Activated T-cell treated with anti-CD3 and anti-CD28 coated beads, Interleukin-2, amount 50 U/mL, for 1 hour (primary cell): ENCODE measurements around the gene PMEL.
"Not testable (repeated sequence)": the region's sequence is repeated elsewhere in the genome, so short reads cannot be mapped to it uniquely, and the experiment has no call there.

Experiments used
- DNase-seq: peaks from one replicate; pipeline ENCODE4 v3.0.0-alpha.2; 2020

The PMEL gene

DNA sequence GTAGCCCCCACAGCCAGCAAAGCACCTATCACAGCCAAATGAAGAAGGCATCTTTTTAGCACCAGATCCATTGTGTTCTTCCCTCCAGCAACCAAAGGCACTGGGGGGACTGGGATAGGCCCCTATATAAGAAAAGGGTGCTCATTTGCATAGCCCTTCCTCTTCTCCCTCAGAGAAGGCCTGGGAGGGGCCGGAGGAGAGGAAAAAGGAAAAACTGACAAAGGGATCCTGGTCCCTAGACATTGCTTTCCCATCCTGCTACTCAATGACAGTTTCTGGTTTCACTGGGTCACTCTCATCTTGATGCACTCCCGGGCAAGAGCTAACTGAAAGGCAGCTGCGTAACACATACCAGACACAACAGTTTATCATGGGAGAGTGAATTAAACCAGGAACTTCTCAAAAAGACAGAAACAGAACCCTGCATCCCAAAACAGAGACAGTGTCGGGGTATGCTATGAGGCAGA is at the start of gene PMEL:
TSS of gene PMEL (minus strand) at position 102 of the 467 bp plus-strand sequence. CDS start at position 71, 31 bp downstream.
- no peak for DNase-seq

DNA sequence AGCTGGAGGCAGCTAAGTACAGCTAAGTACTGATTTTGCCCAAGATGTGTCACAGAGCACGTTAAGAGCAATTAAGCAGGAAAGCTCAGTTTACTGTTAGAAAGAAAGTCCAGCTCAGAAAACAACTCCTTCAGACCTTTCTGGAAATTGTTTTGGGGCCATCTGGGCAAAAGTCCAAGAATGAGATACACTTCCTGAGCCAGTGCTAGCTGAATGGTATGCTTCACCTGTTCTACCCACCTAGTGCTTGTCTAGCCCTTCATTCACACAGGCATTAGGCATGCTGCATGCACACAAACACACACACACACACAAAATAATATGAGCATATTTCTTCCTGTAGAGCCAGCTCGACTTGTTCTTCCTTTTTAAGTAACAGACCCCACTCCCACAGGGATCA is 48.4 kb upstream of the PMEL start:
- no peak for DNase-seq

DNA sequence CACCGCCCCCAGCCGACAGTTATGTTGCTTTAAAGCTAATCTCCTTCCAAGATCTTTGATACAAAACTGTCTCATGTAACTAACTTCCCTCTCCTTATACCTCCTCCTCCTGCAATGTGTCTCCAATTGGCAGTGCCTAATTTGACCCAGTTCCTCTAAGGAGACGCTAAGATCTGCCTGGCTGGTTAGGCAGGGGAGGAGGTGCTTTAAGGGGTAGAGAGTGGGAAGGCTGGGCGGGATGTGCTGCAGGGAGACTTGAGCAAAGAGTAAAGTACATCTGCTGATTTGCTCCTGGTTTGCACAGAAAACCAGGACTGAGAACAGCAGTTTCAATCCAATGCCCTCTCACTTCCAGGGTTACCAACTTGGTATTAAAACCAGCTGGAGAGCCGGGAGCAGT is 47.6 kb upstream of the PMEL start:
- no peak for DNase-seq

DNA sequence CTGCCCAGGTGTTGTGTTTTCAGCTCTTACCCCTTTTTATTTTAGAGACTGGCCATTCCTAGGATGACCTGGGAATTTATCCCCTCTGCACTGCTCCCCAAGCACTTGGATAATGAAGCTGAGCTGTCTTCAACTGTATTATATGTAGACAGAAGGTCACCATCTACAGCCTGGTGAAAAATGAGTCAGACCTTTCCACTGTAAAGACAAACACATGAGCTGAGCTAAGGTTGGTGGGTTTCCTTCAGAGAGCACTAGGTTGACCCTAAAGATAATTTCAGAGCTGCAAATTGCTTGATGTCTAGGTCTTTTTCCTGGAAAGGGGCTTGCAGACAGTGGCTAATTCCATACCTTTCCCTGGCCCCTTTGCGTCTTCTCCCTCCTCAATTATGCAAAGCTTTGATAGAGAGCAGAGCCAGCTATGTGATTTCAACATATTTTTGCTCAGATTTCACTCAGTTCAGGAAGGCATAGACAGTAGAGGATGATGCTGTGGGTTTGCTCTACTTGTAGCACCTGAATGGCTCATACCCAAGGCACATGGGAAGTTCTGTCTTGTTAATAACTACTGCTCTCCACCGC is 45.8 kb upstream of the PMEL start:
- no peak for DNase-seq

DNA sequence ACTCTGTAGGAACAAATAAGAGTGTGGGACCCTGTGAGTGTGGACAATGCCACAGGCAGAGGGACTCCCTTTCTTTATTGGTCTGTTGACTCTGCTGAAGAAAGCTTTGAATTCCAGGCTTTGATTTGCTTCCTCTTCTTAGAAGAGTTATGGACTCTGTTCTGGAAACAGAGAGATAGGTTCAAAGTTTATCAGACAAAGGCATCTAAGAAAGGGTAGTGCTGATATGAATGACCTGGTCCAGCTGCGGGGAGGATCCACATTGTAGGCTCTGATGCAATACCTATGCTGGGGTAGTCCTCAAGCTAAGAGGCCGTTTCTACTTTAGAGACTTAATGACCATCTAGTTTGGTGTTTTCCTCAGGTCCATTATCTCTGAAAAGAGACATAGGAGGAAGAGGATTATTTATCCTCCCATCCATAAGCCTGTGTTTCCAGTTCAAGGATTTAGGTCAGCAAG is 44.3 kb upstream of the PMEL start:
- no peak for DNase-seq

DNA sequence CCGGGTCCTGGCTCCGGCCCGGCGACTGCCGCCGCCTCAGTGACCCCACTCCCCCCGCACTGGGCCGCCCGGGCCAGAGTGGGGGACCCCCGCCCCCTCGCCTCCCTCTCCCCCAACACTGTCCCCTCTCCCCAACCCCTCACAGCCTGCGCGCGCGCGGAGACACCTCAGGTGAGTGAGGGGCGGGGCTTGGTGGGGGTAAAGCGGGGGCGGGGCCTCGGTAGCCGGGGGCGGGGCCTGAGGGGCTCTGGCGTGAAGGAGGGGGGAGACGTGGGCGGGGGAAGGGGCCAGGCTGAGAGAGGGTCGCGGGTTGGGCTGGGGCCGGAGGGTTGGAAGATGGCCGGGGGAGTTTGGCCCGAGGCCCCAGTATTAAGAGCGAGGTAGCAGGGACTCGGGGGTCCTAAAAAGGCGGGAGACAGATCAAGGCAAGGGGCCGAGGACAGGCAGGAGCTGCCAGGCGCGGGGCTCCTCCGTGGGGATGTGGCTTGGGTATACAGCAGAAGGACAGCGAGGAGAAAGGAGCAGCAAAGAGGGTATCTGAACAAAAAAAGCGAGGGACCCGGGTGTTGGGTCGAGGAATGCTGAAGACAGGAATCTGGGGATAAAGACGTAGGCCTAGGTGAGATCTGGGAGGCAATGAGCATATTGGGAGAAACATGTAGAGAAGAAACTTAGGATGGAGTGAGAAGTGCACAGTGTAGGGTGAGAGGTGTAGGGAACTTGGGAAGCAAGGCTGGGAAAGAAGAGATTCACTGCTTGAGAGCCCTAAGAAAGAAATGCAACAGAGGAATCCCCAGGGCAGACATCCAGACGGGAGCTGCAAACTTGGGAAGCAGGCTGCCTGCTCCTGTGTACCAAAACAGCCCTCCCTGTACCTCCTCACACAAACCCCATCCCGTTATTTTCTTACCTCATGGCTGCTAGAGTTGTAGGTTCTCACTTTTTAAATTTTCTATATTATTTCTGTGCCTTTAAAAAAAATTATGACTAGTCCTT is 42.0 kb upstream of the PMEL start:
- DNase-seq: peak; percentile 76

DNA sequence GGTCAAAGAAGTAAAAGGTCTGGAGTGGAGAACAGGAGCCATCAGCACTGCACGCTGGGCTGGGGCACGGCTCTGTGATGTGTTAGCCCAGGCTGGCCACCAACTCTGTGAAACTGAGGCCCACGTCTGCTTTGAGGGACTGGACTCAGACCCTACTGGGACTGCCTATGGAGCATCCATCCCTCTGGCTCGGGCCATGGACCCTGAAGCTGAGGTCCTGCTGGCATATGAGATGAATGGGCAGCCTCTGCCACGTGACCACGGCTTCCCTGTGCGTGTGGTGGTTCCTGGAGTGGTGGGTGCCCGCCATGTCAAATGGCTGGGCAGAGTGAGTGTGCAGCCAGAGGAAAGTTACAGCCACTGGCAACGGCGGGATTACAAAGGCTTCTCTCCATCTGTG is 38.4 kb upstream of the PMEL start:
- DNase-seq: no peak

DNA sequence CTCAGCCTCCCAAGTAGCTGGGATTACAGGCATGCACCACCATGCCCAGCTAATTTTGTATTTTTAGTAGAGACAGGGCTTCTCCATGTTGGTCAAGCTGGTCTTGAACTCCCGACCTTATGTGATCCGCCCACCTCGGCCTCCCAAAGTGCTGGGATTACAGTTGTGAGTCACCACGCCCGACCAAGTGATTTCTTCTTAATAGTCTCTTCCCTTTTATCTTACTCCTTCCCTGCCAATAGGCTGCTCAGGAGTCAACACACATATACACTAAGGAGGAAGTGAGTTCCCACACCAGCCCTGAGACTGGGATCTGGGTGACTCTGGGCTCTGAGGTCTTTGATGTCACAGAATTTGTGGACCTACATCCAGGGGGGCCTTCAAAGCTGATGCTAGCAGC is 37.5 kb upstream of the PMEL start:
- not testable (repeated sequence) for DNase-seq

DNA sequence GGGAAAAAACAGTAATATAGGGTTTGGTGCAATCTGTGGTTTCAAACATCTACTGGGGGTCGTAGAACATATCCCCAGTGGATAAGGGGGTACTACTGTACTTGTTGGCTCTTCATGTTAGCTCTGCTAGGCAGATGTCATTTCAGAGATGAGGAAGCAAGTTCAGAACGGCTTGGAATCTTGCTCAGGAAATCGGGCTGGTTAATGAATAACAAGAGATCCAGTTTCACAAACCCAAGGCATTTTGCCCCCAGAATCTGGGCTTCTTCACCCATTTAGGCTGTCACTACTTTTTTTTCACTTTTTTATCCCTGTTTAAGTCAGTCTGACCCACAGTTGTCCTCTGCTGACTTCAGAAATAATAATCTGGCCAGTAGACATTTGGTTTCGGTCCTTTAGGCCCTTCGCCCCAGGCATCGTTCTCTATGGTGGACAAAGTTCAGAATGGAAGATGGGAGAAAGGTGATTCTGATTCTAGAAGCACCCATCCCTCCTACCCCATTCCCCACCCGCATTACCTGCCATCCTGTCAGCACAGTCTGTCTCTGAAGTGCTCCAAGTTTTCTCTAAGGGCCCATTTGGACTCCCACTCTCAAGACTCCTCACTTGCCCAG is 35.8 kb upstream of the PMEL start:
- no peak for DNase-seq

DNA sequence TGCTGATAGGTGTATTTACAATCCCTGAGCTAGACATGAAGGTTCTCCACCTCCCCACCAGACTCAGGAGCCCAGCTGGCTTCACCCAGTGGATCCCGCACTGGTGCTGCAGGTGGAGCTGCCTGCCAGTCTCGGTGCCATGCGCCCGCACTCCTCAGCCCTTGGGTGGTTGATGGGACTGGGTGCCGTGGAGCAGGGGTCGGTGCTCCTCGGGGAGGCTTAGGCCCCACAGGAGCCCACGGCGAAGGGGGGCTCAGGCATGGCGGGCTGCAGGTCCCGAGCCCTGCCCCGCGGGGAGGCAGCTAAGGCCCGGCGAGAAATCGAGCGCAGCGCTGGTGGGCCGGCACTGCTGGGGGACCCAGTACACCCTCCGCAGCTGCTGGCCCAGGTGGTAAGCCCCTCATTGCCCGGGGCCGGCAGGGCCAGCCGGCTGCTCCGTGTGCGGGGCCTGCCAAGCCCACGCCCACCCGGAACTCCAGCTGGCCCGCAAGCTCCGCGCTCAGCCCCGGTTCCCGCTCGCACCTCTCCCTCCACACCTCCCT is 34.2 kb upstream of the PMEL start:
- not testable (repeated sequence) for DNase-seq

DNA sequence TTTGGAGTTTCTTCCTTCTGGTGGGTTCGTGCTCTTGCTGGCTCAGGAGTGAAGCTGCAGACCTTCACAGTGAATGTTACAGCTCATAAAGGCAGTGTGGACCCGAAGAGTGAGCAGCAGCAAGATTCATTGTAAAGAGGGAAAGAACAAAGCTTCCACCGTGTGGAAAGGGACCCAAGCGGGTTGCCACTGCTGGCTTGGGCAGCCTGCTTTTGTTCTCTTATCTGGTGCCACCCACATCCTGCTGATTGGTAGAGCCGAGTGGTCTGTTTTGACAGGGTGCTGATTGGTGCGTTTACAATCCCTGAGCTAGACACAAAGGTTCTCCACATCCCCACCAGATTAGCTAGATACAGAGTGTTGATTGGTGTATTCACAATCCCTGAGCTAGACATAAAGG is 33.7 kb upstream of the PMEL start:
- not testable (repeated sequence) for DNase-seq

DNA sequence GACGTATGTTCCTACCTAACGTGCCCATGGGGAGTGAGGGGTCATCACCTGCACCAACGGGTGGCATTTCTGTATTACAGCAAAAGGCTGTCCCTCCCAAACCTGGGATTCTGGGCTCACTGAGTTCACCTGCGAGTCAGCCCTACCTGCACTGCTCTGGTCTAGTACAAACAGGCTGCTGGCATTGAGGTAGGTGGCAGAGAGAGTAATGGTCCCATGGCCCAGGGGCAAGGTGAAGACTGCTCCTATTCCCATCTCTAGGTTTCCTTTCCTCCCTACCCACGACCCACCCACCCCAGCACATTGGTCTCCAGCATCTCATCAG is 31.7 kb upstream of the PMEL start:
- DNase-seq: no peak

DNA sequence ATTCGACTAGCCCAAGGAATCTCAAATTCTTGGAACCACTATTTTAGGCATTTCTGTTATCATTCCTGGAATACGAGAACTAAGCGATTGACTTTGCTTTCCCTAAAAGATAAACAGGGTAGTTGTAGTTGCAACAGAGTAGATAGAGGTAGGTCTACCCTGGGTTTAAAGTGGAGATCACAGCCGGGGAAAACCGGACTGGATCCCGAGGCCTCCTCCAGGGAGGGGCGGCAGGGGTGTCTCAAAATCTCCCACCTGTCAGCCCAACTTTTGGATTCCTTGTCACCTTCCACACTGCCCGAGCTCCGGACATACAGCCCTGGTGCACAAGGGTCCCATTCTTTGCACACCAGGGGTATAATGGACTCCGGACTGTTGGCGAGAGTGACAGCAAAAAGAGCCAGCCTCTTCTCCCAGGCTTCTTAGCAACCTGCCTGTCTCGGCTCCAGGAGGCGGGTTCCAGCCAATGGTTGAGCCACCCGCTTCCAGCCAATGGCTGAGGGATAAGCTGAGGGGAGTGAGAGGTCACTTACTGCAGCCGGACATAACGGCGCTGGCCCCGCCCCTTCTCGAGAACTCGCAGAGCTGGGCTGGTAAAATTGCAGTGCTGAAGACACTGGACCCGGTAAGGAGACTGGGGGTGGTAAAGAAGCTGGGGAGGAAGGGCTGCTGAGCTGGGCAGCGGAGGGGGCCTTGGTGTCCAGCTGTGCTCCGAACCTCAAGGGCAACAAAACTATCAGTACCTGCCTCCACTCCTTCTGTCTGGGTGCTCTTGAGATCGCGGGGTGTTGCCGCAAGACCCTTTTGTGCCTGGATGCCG is 31.1 kb upstream of the PMEL start, which contains the start of gene SUOX:
TSS of gene SUOX (plus strand) at position 562 of the 820 bp plus-strand sequence. CDS start 4,946 bp downstream, outside the sequence.
- no peak for DNase-seq

DNA sequence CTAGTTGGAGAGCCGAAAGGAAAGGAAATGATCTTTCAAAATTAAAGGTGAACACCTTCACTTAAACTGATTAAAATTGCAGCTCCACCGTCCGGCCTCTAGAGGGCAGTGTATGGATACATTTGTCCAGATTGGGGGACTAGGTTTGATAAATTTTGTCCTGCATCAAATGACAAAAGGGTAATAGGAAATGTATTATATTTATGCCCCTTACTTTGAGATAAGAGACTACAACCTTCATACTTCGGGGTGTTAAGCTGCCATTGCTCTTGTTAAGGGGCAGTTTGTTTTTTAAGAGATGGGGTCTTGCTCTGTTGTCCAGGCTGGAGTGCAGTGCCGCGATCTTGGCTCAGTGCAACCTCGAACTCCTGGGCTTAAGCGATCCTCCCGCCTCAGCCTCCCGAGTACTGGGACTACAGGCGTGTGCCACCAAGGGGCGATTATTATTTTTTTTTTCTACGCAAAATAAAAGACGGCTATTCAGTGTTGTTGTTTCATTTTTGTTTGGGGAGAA is 30.4 kb upstream of the PMEL start:
- peak; percentile 56 for DNase-seq

DNA sequence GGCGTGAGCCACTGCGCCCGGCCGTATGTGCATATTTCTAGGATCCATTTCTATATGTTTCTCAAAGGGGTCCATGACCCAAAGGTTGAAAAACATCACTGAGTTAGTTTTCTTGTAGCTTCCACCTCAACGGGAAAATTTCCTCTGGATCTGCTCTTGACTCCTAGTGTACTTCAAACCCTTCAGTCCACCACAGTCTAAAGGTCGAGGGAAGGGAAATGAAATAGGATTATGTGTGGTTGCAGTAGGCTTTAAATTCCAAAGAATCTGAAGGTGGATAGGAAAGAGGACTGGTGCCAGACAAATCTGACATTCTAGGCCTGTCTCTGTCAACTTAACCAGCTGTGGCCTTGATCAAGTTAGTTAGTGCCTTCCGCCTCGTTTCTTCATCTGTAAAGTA is 29.5 kb upstream of the PMEL start:
- no peak for DNase-seq

DNA sequence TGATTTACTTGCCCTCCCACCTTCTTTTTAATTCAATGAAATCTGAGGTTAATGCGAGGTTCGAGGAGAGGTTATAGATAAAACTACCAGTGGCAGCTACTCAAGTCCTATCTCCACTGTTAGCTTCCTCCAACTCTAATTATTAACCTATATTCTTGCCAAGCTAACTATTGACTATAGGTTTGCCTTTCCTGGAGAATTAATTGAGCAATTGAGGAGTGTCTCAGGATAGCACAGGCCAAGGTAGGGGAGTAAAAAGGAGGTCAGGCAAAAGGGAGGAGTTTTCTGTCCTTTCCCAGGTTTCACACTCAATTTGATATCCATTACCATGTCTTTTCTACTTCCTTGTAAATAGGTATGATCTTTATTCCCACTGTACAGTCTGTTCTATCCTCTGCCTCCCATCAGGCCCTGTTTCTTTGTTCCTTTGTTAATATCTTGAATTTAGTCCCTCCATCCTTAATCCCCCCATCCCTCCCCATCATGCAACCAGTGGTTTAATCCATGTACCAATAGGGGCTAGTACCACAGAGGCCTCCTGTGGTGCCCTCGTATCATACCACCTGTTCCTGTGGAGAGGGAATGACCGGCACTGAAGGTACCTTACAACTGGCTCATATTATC is 27.5 kb upstream of the PMEL start:
- no peak for DNase-seq

DNA sequence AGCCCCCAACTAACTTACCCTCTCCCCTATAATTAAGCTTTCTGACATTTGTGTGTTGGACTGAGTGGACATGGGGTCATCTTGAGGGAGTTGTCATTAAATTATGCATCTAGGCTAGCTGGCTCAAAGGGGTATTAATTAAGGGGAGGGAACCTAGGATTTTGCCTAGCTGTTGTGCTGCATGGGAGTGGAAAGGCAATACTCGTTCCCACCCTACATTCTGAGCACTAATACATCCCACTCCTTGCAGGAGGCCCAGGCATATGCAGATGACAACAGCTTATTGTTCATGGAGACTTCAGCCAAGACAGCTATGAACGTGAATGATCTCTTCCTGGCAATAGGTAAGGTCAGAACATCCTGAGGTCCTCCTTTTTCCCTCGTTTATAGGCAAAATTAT is 25.3 kb upstream of the PMEL start:
- no peak for DNase-seq

DNA sequence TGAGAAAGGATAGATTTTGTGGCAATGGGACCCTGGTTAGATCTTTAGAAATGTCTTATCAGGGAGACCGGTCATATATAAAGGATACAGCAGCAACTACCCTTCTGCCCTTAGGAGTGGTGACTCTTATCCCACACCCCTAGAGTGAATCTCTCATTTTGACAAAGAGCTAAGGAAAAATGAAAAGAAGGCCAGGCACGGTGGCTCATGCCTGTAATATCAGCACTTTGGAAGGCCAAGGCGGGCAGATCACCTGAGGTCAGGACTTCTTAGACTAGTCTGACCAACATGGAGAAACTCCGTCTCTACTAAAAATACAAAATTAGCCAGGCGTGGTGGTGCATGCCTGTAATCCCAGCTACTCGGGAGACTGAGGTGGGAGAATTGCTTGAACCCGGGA is 20.1 kb upstream of the PMEL start:
- not testable (repeated sequence) for DNase-seq

DNA sequence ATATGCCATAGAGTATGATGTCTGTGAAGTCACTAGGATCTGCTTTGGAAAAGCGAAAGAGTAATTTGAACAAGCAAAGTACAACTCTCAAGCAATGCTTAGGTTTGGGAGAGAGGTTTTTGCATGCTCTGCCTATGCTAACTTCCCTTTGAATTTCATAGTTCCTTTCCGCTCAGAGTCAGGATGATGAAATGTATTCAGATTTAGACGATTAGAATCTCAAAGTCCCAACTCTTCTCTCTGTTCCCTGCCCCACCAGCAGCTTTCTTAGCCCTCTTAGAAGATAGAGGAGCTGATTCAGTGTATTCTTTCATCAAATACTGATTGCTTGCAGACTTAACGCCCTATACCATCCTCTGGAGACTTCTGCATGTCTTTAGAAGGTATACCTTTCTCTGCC is 19.5 kb upstream of the PMEL start:
- no peak for DNase-seq

DNA sequence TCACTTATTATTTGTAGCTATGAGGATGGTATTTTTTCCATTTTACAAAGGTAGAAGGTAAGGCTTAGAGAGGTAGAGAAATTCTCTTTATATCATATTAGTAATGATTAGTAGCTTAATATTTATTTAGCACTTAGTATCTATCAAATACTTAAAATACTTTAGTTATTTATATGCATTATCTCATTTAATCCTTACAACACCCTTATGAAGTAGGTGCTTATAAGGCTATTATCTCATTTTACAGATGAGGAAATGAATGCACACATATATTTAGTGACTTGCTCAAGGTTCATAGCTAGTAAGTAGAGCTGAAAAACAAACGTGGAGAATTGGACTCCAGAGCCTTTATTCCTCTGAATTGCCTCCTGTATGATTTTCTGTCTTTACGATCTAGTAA is 19.0 kb upstream of the PMEL start:
- DNase-seq: no peak

DNA sequence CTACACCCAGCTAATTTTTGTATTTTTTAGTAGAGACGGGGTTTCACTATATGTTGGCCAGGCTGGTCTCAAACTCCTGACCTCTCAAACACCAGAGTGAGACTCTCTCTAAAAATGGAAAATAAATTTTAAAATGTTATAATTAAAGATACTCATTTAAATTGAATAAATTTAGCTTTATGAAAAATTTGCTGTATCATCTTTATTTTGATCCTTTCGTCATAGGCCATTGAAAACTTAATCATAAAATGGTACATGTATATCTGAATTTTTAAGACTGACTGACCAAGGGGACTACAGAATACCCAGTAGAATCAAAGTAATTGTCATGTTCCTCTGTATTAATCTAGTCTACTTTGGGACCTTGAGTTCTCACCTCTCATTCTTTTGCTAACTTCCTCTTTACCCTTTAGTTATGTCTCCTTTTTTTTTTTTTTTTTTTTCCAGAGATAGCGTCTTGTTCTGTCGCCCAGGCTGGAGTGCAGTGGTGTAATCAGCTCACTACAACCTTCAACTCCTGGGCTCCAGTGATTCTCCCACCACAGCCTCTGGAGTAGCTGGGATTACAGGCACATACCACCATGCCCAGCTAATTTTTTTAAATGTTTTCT is 17.5 kb upstream of the PMEL start:
- no peak for DNase-seq
